Vagina (tissue), 2 donors: ENCODE measurements around the gene LGALS7B. TPM values are rescaled to one million over a fixed set of nuclear protein-coding genes. Genes with fewer than 3 reads are reported as not detected.

ENCODE experiments used
- DNase-seq, 2 donors: peaks; one replicate each; pipeline ENCODE4 v3.0.0-alpha.2; 2017; ENCODE audit errors: extremely low spot score in 2 of 2
- H3K27ac ChIP-seq: fragments of 200-600 bp; sonication (generic); one replicate; pipeline ENCODE4 v1.5.1; 2019
- H3K27me3 ChIP-seq: fragments of 200-600 bp; sonication (generic); one replicate; pipeline ENCODE4 v1.5.1; 2019
- H3K36me3 ChIP-seq, 2 donors: fragments of 200-600 bp; sonication (generic); one replicate each; pipeline ENCODE4 v1.5.1; 2017 to 2019
- H3K4me1 ChIP-seq: fragments of 200-600 bp; sonication (generic); one replicate; pipeline ENCODE4 v1.5.1; 2019
- H3K4me3 ChIP-seq, 2 donors: fragments of 200-600 bp; sonication (generic); 1 replicate in 1 of 2; 2 replicates in 1 of 2; pipeline ENCODE4 v1.5.1; 2016 to 2019
- H3K9me3 ChIP-seq: fragments of 200-600 bp; sonication (generic); one replicate; pipeline ENCODE4 v1.5.1; 2019
- CTCF ChIP-seq, 3 experiments: fragments of 450-650 bp in 2 of 3; fragments of 200-600 bp in 1 of 3; sonication (generic) in 1 of 3; IDR thresholded peaks; one replicate each; pipeline ENCODE4 v1.5.1; 2017 to 2019; ENCODE audit warnings: antibody characterized with exemption in 3 of 3, mild to moderate bottlenecking in 2 of 3, moderate library complexity in 2 of 3
- POLR2A ChIP-seq, 2 donors: fragments of 450-650 bp; IDR thresholded peaks; one replicate each; pipeline ENCODE4 v1.6.1; 2017; ENCODE audit warnings: antibody characterized with exemption in 2 of 2, mild to moderate bottlenecking in 2 of 2, moderate library complexity in 2 of 2
- POLR2AphosphoS5 ChIP-seq, 2 donors: sonication (generic); formaldehyde crosslinking; IDR thresholded peaks; one replicate each; pipeline ENCODE4 v1.9.0; 2017; ENCODE audit warnings: antibody characterized with exemption in 2 of 2, mild to moderate bottlenecking in 2 of 2, low read depth in 1 of 2; ENCODE audit not compliant: insufficient read depth in 1 of 2
- intact Hi-C: fragments of 100-400 bp; cut with DNase I; formaldehyde crosslinking; loops from one replicate; pipeline ENCODE4 v1.15.1; 2023
- total RNA-seq: library from RNA; depleted of rRNA; stranded (reverse); fragments of >200 nt; gene quantifications from one replicate; pipeline ENCODE4 v1.2.3, GENCODE V29; 2016

The LGALS7B gene
- 760 TPM for total RNA-seq

DNA sequence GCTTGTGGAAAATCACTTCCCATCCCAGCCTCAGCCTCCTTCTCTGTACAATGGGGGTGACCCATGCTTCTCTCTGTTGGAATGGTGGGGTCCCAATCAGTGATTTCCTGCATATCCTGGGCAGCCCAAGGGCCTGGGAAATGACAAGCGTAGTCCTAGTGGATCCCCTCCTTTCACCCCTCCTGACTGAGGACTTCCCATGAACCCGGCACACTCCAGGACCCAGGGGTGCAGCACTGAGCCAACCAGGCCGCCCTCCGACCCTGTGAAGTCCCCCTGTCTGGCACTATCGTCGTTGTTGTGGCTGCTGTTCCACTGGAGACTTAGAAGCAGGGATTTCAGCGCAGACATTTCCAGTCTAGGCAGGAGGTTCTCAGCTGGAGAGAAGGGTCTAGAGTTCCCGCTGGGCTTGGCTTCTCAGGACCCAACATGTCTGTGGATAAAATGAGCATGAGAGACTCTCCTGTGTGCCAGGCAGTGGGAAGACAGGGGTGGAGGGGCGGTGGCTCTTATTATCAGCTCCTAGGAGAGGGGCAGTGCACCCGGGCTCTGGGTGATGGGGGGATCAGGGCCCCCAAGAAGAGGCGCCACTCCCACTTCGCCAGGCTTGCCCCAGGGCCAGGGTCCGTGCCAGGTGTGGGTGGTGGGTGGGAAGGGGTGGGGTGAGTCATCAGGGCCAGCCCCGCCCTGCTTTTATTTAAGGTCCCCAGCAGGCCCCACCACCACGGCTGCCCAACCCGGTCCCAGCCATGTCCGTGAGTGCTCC, at the start of gene LGALS7B:
TSS of gene LGALS7B (plus strand) at position 723 of the 766 bp plus-strand sequence. CDS start at position 750, 27 bp downstream.
- Histone ChIP-seq H3K36me3 (no peaks in the 10 kb centered on the region), H3K27ac (peak within 1 kb of the TSS; percentile 57), H3K9me3 (no peaks in the 10 kb centered on the region), H3K27me3 (no peaks in the 10 kb centered on the region), H3K4me3 (no peak within 1 kb of the TSS), H3K4me1 (peaks cover 23% of the 10 kb centered on the region)
- no peak for DNase-seq
- intact Hi-C loops = no loop called here
- TF ChIP-seq POLR2AphosphoS5 (IDR thresholded peaks at IDR 0.05; ENCODE audit: insufficient read depth in 1 of 2, low read depth in 1 of 2) (no peak), CTCF (IDR thresholded peaks at IDR 0.05) (no peak), POLR2A (IDR thresholded peaks at IDR 0.05) (no peak)

DNA sequence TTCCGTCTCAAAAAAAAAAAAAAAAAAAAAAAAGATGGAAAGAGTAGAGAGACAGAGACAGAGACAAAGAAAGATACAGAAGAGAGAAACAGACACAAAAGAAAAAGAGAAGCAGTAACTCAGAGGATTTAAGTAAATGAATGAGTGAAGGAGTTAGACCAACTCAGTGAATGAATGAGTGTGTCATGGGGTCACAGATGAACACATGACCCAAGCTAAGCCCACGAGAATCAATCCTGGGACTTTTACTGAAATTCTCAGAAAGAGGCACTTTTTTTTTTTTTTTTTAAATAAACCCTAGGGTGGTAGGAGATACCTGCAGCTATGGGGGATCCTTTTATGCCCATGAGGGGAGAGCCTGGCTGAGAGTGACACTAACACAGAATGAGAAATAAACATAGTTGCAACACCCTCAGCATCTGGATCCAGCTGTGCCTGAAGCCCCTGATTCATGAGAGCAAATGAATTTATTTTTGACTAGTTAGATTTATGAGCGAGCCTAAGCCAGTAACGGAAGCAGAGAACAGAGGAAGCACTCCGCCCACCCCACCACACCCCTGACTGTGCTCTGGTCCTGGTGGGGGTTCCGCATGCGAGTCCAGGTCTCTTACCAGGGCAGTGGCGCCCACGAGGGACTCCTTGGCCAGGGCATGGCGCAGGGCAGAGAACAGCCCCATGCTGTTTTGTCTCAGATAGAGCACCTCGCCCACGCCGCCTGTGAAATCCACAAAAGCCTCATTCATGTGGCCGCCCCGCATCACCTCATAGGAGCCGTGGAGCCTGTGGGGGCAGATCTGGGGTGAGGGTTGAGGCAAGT, 49.4 kb upstream of the LGALS7B start:
- Histone ChIP-seq H3K9me3 (no peaks in the 10 kb centered on the region), H3K4me3 (no peak overlapping the region), H3K36me3 (no peaks in the 10 kb centered on the region), H3K27me3 (no peaks in the 10 kb centered on the region), H3K4me1 (peaks cover 32% of the 10 kb centered on the region), H3K27ac (no peak overlapping the region)
- TF ChIP-seq POLR2AphosphoS5 (IDR thresholded peaks at IDR 0.05; ENCODE audit: insufficient read depth in 1 of 2, low read depth in 1 of 2) (no peak), POLR2A (IDR thresholded peaks at IDR 0.05) (no peak), CTCF (IDR thresholded peaks at IDR 0.05) (no peak)
- intact Hi-C loops = no loop called here
- DNase-seq = no peak

DNA sequence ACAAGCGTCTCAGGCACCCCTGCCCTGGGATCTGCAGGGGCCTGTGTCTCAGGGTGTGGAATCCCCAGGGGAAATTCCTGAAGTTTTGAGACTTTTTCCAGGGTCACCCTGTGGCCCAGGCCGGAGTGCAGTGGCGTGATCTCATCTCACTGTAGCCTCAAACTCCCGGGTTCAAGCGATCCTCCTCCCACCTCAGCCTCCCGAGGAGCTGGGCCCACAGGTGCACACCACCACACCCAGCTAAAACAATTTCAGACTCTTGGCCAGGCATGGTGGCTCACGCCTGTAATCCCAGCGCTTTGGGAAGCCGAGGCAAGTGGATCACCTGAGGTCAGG, 48.8 kb upstream of the LGALS7B start:
- DNase-seq = peak in 1 of 2 donors; percentile 67
- intact Hi-C loops = no loop called here
- TF ChIP-seq POLR2A (IDR thresholded peaks at IDR 0.05) (no peak), CTCF (IDR thresholded peaks at IDR 0.05) (no peak), POLR2AphosphoS5 (IDR thresholded peaks at IDR 0.05; ENCODE audit: insufficient read depth in 1 of 2, low read depth in 1 of 2) (no peak)
- Histone ChIP-seq H3K27me3 (no peaks in the 10 kb centered on the region), H3K9me3 (no peaks in the 10 kb centered on the region), H3K36me3 (no peaks in the 10 kb centered on the region), H3K27ac (no peak overlapping the region), H3K4me1 (peaks cover 27% of the 10 kb centered on the region), H3K4me3 (no peak overlapping the region)

DNA sequence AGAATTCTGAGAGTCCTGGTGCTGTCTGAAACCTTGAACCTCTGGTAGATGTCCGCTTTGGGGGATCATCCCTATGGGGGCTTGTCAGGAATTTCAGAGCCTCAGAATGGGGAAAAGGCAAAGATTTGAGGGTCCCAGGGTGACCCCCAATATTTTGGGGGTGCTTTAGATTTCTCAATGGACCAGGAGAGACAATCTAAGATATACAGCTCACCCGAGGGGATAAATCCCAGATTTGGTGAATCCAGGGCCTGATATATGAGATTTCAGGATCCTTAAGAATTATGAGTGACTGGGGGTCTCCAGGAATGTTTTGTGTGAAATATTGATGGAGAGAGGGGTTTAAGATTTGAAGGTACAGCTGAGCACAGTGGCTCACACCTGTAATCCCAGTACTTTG, 48.1 kb upstream of the LGALS7B start:
- Histone ChIP-seq H3K4me3 (no peak overlapping the region), H3K9me3 (no peaks in the 10 kb centered on the region), H3K27me3 (no peaks in the 10 kb centered on the region), H3K36me3 (no peaks in the 10 kb centered on the region), H3K4me1 (peaks cover 24% of the 10 kb centered on the region), H3K27ac (no peak overlapping the region)
- TF ChIP-seq POLR2AphosphoS5 (IDR thresholded peaks at IDR 0.05; ENCODE audit: insufficient read depth in 1 of 2, low read depth in 1 of 2) = no peak
- TF ChIP-seq POLR2A (IDR thresholded peaks at IDR 0.05) = no peak
- no peak for TF ChIP-seq CTCF (IDR thresholded peaks at IDR 0.05)
- no peak for DNase-seq
- intact Hi-C loops = no loop called here

GRCh38 chr19:38741670-38742069, 47.3 kb upstream of the LGALS7B start:
- intact Hi-C loops = no loop called here
- H3K27ac ChIP-seq = no peak overlapping the region
- no peaks in the 10 kb centered on the region for H3K9me3 ChIP-seq
- H3K4me1 ChIP-seq = peaks cover 17% of the 10 kb centered on the region
- DNase-seq = no peak
- no peaks in the 10 kb centered on the region for H3K27me3 ChIP-seq
- H3K4me3 ChIP-seq = no peak overlapping the region
- no peaks in the 10 kb centered on the region for H3K36me3 ChIP-seq
- TF ChIP-seq CTCF (IDR thresholded peaks at IDR 0.05) = no peak
- TF ChIP-seq POLR2AphosphoS5 (IDR thresholded peaks at IDR 0.05; ENCODE audit: insufficient read depth in 1 of 2, low read depth in 1 of 2) = no peak
- TF ChIP-seq POLR2A (IDR thresholded peaks at IDR 0.05) = no peak
